PC-9 (cell line): ENCODE data around the gene LRRC8D.
"Not testable (repeated sequence)": the region's sequence is repeated elsewhere in the genome, so short reads cannot be mapped to it uniquely, and the experiment has no call there.

Experiments used
- CTCF ChIP-seq: fragments of 200-600 bp; sonication (generic); conservative IDR thresholded peaks from 2 replicates; pipeline ENCODE4 v1.6.1; 2017; ENCODE audit warnings: mixed run types, antibody characterized with exemption, mild to moderate bottlenecking, moderate library complexity
- EZH2 ChIP-seq: fragments of 200-600 bp; sonication (generic); IDR thresholded peaks from 2 replicates; pipeline ENCODE4 v1.8.0; 2017; ENCODE audit warnings: antibody characterized with exemption, low read depth

- TF ChIP-seq CTCF, EZH2: not testable (repeated sequence)
These were observed 103.2 kb downstream of the LRRC8D start for GRCh38 chr1:89924075-89924474.
